ENCODE data around the gene ELN.

- no peak for TF ChIP-seq CSRNP3 (CRISPR knock-in tag; IDR thresholded peaks at IDR 0.05)
- no peak for TF ChIP-seq TSHZ2 (CRISPR knock-in tag; IDR thresholded peaks at IDR 0.05)
Measured at GRCh38 chr7:74057987-74058386, 30.0 kb downstream of the ELN start.
